Measurements from ENCODE around the gene ARID3A. TPM values are rescaled to one million over a fixed set of nuclear protein-coding genes. Genes with fewer than 3 reads are reported as not detected.

The ARID3A gene
- total and polyA plus RNA-seq, 2 of the 13 experiments (the other 11 are each of a cell fraction or from before 2014, with no cell fraction given) = 71.3 to 77.9 TPM

DNA sequence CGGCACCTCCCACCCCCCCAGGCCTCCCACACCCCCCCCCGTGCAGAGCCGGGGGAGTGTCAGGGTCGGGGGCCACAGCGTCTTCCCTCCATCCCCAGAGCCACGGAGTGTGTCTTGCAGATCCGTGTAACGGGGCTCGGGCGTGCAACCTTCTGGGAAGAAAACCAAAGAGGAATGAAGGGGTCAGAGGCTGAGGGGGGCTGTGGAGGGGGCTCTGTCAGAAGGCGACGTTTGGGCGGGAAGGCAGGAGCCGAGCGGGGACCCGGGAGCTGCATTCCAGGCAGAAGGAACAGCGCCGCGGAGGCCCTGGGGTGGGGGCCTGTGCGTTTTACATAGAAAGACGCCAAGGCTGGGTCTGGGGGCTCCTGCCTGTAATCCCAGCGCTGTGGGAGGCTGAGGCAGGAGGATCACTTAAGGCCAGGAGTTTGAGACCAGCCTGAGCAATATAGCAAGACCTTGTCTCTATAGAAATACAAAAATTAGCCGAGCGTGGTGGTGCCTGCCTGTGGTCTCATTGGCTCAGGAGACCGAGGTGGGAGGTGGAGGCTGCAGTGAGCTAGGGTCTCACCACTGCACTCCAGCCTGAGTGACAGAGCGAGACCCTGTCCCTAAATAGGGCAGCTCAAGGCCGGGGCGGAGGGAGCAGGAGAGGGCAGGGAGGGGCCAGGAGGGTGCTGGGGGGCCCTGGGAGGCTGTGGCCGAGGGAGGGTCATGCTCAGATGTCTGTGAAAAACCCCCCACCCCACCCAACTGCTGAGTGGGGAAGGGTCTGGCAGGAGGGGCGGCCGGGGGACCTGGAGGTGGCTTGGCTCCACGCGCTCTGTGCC lies 27.8 kb downstream of the ARID3A start:
- Histone ChIP-seq H3K79me2 (ENCODE audit: insufficient read depth, low read length) (peaks cover 67% of the 10 kb centered on the region), H3K36me3 (replicated peaks in 1 of 2; ENCODE audit: control insufficient read depth in 1 of 2, insufficient read depth in 2 of 2, low read length in 2 of 2) (peaks cover 7 to 8% of the 10 kb centered on the region in 2 experiments; a peak in 4 of 5 replicates), H3K4me3 (replicated peaks in 1 of 3; ENCODE audit: insufficient read depth in 1 of 3, low read depth in 2 of 3, low read length in 3 of 3) (peak overlapping the region in 1 of 3 experiments; percentile 31; a peak in 3 of 6 replicates), H3K4me2 (ENCODE audit: low read depth, low read length) (peak overlapping the region; percentile 86), H2AFZ (ENCODE audit: low read length) (no peak overlapping the region), H3K9ac (ENCODE audit: insufficient read depth, low read depth, low read length) (peak overlapping the region; percentile 92), H4K20me1 (ENCODE audit: insufficient read depth, low read length) (no peaks in the 10 kb centered on the region), H3K27me3 (ENCODE audit: control insufficient read depth in 1 of 2, insufficient read depth in 2 of 2, low read length in 2 of 2) (no peaks in the 10 kb centered on the region), H3K4me1 (ENCODE audit: insufficient read depth, low read length) (peaks cover 81% of the 10 kb centered on the region), H3K27ac (ENCODE audit: extremely low read length, insufficient read depth, low read length) (peak overlapping the region; percentile 99), H3K9me3 (ENCODE audit: low read length) (no peaks in the 10 kb centered on the region)
- no peak for DNase-seq (ENCODE audit: low spot score)
- ChIA-PET POLR2A (interaction anchor here (0.7 to 4.8 kb wide), 11 partner anchors 8 to 175 kb away, joined by 3 to 50 read pairs (median 18); partner anchors contain the start of gene WDR18), CTCF (ENCODE audit: low intra/inter-chr PET ratio, low total read pairs) (no interaction called here)
- in situ Hi-C loops (cut with HindIII; ENCODE audit: extremely low pct_ligation_motif_present, low pct_unique_long_range_greater_than_20kb) = no loop called here
- no peak for FAIRE-seq
- ATAC-seq = peak; percentile 6; the same call in 2 of the 3 replicates
- intact Hi-C loops (cut with micrococcal nuclease; ENCODE audit: unreplicated experiment) = loop anchor here (2.0 kb wide), 2 partner anchors 19 to 67 kb away; partner anchors contain the start of genes RNU6-2 and TMEM259
- 60% methylated on average over 27 of the region's 33 CpGs for WGBS (ENCODE audit: low lambda C conversion rate)
- TSS peak; percentile 22 for BruUV-seq (replicated peaks)
- TF ChIP-seq ISX (CRISPR knock-in tag; conservative IDR thresholded peaks at IDR 0.05) = no peak
- 0 out of 2 replicates have a peak, but pooled peaks have one; percentile 51 for TF ChIP-seq ZBTB42 (CRISPR knock-in tag; IDR thresholded peaks at IDR 0.05)
- no peak for TF ChIP-seq ZNF235 (CRISPR knock-in tag; IDR thresholded peaks at IDR 0.05; ENCODE audit: borderline replicate concordance)
- TF ChIP-seq, protein P1, sequence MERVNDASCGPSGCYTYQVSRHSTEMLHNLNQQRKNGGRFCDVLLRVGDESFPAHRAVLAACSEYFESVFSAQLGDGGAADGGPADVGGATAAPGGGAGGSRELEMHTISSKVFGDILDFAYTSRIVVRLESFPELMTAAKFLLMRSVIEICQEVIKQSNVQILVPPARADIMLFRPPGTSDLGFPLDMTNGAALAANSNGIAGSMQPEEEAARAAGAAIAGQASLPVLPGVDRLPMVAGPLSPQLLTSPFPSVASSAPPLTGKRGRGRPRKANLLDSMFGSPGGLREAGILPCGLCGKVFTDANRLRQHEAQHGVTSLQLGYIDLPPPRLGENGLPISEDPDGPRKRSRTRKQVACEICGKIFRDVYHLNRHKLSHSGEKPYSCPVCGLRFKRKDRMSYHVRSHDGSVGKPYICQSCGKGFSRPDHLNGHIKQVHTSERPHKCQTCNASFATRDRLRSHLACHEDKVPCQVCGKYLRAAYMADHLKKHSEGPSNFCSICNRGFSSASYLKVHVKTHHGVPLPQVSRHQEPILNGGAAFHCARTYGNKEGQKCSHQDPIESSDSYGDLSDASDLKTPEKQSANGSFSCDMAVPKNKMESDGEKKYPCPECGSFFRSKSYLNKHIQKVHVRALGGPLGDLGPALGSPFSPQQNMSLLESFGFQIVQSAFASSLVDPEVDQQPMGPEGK (CRISPR knock-in tag; IDR thresholded peaks at IDR 0.05) = peak; percentile 77; the same call in 1 of the 2 replicates
- no peak for TF ChIP-seq REPIN1 (CRISPR knock-in tag; IDR thresholded peaks at IDR 0.05; ENCODE audit: borderline replicate concordance, low read depth)
- TF ChIP-seq, protein P2, sequence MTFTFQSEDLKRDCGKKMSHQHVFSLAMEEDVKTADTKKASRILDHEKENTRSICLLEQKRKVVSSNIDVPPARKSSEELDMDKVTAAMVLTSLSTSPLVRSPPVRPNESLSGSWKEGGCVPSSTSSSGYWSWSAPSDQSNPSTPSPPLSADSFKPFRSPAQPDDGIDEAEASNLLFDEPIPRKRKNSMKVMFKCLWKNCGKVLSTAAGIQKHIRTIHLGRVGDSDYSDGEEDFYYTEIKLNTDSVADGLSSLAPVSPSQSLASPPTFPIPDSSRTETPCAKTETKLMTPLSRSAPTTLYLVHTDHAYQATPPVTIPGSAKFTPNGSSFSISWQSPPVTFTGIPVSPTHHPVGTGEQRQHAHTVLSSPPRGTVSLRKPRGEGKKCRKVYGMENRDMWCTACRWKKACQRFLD (CRISPR knock-in tag; IDR thresholded peaks at IDR 0.05; ENCODE audit: borderline replicate concordance) = no peak
- no peak for TF ChIP-seq CREB1 (IDR thresholded peaks at IDR 0.05)
- no peak for TF ChIP-seq CREB1 (CRISPR knock-in tag; IDR thresholded peaks at IDR 0.05)
- no peak for TF ChIP-seq CBFB (CRISPR knock-in tag; IDR thresholded peaks at IDR 0.05)
- TF ChIP-seq TCF7L2 (IDR thresholded peaks at IDR 0.05; ENCODE audit: low read depth, low read length) = no peak
- no peak for TF ChIP-seq MYC (CRISPR knock-in tag; IDR thresholded peaks at IDR 0.05; ENCODE audit: borderline replicate concordance)
- peak; percentile 1; the same call in 1 of the 2 replicates for TF ChIP-seq KDM5B (CRISPR knock-in tag; IDR thresholded peaks at IDR 0.05; ENCODE audit: borderline replicate concordance)
- TF ChIP-seq POLR2A (IDR thresholded peaks at IDR 0.05; ENCODE audit: insufficient read depth in 1 of 2, low read depth in 2 of 2, low read length in 2 of 2) = peak in 1 of 2 experiments; percentile 38; a peak in 1 of 4 replicates
- TF ChIP-seq ZNF446 (CRISPR knock-in tag; IDR thresholded peaks at IDR 0.05) = no peak
- TF ChIP-seq ZNF10 (CRISPR knock-in tag; IDR thresholded peaks at IDR 0.05; ENCODE audit: borderline replicate concordance, low read depth) = no peak
- no peak for TF ChIP-seq SP140L (CRISPR knock-in tag; IDR thresholded peaks at IDR 0.05; ENCODE audit: borderline replicate concordance)
- TF ChIP-seq SMAD9 (CRISPR knock-in tag; IDR thresholded peaks at IDR 0.05) = no peak
- no peak for TF ChIP-seq MBD4 (IDR thresholded peaks at IDR 0.05; ENCODE audit: borderline replicate concordance, low read length)
- peak; percentile 7; the same call in 1 of the 2 replicates for TF ChIP-seq RAD21 (CRISPR knock-in tag; IDR thresholded peaks at IDR 0.05)

Measured in HepG2 (cell line).